HG03460 (cell line): ENCODE measurements around the gene MTCH1.
A peak's percentile ranks its signal among the peaks of the same experiment; 100 is the strongest.

Experiments
- ATAC-seq: cut with Tn5 transposase; IDR thresholded peaks from one replicate; pipeline ENCODE4 v1.9.1; 2021; ENCODE audit not compliant: unreplicated experiment

Gene MTCH1, protein sequence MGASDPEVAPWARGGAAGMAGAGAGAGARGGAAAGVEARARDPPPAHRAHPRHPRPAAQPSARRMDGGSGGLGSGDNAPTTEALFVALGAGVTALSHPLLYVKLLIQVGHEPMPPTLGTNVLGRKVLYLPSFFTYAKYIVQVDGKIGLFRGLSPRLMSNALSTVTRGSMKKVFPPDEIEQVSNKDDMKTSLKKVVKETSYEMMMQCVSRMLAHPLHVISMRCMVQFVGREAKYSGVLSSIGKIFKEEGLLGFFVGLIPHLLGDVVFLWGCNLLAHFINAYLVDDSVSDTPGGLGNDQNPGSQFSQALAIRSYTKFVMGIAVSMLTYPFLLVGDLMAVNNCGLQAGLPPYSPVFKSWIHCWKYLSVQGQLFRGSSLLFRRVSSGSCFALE

GRCh38 chr6:36985808-36986703 lies at the start of gene MTCH1:
Gene MTCH1, minus strand, starts transcription at chr6:36986196. Its CDS starts 23 bp downstream, at chr6:36986173.
- peak; percentile 75 for ATAC-seq

- ATAC-seq: no peak
These were observed 48.1 kb upstream of the MTCH1 start for GRCh38 chr6:37033819-37034795.

GRCh38 chr6:37033255-37033654 lies 47.3 kb upstream of the MTCH1 start:
- no peak for ATAC-seq

DNA sequence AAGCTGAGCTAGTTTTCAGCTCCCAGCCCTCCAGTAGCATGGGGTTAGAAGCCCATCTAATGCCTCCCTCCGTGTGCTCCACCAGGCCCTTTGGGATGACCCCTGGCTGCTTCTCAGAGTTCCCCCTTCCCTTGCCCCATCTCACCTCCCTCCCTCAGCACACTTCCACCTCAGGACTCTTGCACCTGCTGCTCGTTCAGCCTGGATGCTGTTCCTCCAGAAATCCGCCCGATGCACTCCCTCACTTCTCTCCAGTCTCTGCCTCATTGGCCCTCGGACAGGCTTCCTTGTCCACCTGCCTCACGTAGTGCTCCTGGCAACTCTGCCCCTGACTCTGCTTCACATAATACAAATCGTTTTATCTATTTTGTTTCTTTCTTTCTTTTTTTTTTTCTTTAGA lies 46.2 kb upstream of the MTCH1 start:
- no peak for ATAC-seq

GRCh38 chr6:37030599-37030998 lies 44.6 kb upstream of the MTCH1 start:
- no peak for ATAC-seq

DNA sequence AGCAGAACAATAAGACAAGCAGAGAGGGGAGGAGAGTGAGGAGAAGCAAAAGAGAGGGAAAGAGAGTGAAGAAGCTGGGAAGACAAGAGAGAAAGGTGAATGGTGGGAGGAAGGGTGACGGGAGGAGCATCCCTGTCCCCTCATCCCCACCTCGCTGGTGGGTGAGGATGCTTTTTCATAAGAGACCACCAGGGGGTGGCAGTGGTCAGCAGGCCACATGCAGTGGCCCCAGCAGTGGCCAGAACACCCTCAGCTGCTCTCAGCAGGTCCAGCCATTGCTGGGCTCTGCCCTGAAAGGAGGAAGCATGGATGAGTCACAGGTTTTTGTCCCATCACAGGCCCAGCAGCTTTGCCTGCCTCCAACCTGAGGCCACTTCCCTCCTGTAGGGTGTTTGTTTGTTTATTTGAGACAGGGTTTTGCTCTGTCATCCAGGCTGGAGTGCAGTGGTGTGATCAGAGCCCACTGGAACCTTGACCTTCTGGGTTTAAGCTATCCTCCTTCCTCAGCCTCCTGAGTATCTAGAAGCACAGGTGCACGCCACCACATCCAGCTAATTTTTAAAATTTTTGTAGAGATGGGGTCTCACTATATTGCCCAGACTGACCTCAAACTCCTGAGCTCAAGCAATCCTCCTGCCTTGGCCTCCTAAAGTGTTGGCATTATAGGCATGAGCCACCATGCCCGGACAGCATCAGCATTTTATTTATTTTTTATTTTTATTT lies 43.4 kb upstream of the MTCH1 start:
- ATAC-seq: no peak

GRCh38 chr6:37027811-37028469 lies 41.9 kb upstream of the MTCH1 start:
- ATAC-seq: no peak

GRCh38 chr6:37027036-37027720 lies 41.2 kb upstream of the MTCH1 start:
- ATAC-seq: no peak

- ATAC-seq: no peak
These were observed 39.8 kb upstream of the MTCH1 start for GRCh38 chr6:37025621-37026466.

- ATAC-seq: no peak
These were observed 38.8 kb upstream of the MTCH1 start for GRCh38 chr6:37024656-37025337.

- ATAC-seq: no peak
These were observed 36.3 kb upstream of the MTCH1 start for GRCh38 chr6:37022135-37022863.

DNA sequence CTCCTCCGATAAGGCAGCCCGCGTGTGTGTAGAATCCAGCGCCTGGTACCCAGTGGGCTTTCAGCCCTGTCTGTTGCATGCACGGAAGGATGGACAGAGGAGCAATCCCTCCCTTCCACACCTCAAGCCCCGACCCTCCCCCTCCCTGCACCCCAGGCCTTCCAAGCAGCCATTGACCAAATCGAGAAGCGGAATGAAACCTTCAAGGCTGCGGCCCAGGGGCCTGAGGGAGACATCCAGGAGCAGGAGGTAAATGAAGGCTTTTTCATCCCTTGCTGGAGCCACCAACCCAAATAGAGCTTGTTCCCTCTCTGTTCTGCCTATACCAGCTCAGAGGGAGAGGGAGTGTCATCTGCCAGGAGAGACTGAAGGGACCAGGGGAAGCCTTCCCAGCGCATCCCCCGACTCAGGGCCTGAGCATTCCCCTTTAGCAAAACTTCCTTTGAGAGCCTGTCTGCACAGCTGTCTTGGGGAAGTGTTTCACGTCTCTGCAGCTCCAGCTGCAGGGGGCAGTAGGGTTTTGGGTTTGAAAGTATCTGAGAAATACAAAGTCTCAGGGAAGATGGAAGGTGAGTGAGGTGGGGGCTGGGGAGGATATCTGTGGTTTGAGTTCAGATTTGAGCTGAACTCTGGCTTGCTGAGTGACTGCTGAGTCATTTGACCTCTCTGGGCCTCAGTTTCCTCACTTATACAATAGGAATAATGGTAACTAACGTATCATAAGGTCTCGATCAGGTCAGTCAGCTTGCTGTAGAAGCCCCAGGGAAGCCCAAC lies 35.5 kb upstream of the MTCH1 start:
- ATAC-seq: no peak

DNA sequence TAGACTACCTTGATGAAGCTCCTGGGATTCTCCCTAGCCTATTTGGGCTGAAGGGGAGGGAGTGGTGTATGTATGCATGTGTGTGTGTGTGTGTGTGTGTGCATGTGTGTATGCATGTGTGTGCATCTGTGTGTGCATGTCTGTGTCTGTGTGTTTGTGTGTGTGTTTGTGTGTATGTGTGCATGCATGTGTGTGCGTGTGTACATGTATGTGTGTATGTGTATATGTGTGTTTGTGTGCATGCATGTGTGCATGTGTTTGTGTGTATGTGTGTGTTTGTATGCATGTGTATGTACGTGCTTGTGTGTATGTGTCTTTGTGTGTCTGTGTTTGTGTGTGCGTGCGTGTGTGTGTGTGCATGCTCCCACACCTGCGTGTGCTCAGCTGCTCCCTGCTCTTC lies 34.8 kb upstream of the MTCH1 start:
- no peak for ATAC-seq

- no peak for ATAC-seq
These were observed 34.4 kb upstream of the MTCH1 start for GRCh38 chr6:37020381-37020780.

DNA sequence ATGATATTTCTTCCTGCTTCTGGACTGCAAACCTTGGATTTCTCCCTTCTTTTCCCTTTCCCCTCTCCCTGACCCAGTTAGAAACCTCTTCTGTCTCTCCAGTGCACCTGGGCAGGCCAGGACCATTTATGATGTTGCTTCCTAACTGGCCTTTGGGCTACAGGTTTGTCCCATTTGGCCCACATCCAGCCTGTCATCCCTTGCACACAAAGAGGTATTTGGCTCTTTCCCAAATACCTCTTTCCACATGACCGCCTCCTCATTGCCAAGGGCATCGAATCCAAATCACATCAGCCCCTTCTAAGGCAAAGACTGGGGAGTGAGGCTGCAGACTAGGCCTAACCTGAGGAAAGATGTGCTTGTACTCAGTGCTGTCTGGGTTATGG lies 33.1 kb upstream of the MTCH1 start:
- no peak for ATAC-seq
